Activated CD8-positive, alpha-beta memory T cell treated with anti-CD3 and anti-CD28 coated beads for 48 hours (primary cell): ENCODE results near the gene GABRA6.
"Not testable (repeated sequence)": the region's sequence is repeated elsewhere in the genome, so short reads cannot be mapped to it uniquely, and the experiment has no call there.

Experiments used
- DNase-seq, 3 experiments: peaks; one replicate each; pipeline ENCODE4 v3.0.0-alpha.2; 2020; ENCODE audit warnings: low read depth in 2 of 3, low spot score in 2 of 3

GABRA6 gene

DNA sequence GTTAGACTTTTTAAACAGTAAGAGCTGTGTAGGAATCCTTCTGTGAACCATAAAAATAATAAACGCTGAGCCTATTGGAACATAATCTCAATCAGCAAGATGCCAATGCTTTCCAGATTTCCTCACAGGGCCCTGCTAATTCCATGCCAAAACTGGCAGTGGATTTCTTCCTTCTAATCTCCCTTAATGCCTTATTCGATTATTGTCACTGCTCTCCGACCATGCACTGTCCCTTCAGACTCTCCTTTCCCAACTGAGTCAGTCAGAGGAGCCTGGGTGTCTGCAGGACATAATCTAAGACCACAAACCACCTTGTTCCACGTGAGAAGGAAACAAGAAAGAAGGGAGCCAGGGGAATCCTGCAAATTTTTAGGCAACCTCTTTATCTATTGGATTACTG, at the start of gene GABRA6:
TSS of gene GABRA6 (plus strand) at position 261 of the 400 bp plus-strand sequence. CDS start 269 bp downstream, outside the sequence.
- DNase-seq, result no peak

DNA sequence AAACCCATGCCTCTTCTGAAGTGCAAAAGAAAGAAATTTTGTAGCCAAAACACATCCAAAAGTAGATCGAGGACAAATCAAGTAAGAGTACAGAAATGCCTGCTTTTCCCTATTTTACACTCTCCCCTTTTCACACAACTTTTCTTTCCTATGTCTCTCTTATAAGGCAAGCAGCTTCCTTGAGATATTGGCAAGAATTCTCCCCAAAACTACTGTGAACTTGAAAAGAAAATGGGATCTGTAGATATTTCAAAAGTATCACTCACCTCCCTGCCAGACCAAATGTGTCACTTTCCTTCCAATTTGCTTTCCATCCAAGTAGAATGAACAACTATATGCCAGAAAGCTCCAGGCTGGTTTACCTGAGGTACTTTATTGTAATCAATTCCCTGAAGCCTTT, 47.9 kb upstream of the GABRA6 start:
- DNase-seq, result no peak

DNA sequence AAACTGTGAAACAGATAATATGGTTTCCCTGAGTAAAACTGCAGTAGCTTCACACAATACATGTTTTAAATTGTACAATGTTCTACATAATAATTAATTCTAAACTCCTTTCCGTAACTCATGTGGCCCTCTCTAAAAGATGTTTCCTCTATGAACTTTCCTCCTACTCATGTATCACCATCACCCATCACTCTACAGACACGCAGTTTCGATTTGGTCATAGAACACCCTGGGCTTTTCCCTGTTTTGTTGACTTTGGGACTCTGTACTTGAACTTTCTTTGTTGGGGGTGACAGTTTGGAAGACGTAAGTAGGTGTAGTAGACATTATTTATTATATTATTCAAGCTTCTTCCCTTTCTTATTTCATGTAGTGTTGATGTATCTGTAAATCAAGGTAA, 44.1 kb upstream of the GABRA6 start:
- DNase-seq, result no peak

GRCh38 chr5:161645264-161645663, 40.3 kb upstream of the GABRA6 start:
- no peak for DNase-seq

GRCh38 chr5:161651926-161652325, 33.6 kb upstream of the GABRA6 start:
- not testable (repeated sequence) for DNase-seq

DNA sequence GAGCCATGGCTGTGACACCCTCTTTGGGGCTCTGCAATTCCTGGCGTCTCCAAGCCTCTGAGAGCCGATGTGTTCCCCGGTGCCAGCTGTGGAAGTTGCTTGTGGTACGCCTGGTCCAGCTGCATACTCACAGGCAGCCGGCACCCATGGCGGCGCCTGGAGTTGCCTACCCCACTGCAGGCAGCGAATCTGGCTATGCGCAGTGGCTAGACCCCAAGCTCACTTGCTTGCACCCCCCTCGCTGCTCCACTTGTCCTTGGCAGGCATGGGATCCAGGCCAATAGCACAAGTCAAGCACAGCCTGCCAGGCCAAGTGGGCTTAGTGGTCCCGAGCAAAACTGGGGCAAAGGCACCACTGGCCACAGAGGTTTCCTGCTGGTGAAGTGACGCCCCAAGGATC, 24.7 kb upstream of the GABRA6 start:
- no peak for DNase-seq

GRCh38 chr5:161663431-161663830, 22.1 kb upstream of the GABRA6 start:
- no peak for DNase-seq

- no peak for DNase-seq
Measured at GRCh38 chr5:161676103-161676502, 9.4 kb upstream of the GABRA6 start.

- no peak for DNase-seq
Measured at GRCh38 chr5:161686149-161686548, 628 bp downstream of the GABRA6 start.

- DNase-seq, result no peak
Measured at GRCh38 chr5:161686881-161687280, 1.4 kb downstream of the GABRA6 start.

GRCh38 chr5:161687316-161687715, 1.8 kb downstream of the GABRA6 start:
- DNase-seq, result no peak

DNA sequence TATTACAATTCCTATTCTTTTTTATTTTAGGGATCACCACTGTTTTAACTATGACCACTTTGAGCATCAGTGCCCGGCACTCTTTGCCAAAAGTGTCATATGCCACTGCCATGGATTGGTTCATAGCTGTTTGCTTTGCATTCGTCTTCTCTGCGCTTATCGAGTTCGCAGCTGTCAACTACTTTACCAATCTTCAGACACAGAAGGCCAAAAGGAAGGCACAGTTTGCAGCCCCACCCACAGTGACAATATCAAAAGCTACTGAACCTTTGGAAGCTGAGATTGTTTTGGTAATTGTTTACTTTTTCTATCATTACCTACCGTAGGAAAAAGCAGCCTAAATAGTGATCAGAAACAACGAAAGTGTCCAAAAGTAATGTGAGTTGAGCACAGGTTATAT, 6.4 kb downstream of the GABRA6 start:
- no peak for DNase-seq

- DNase-seq, result no peak
Measured at GRCh38 chr5:161697001-161697400, 11.5 kb downstream of the GABRA6 start.

DNA sequence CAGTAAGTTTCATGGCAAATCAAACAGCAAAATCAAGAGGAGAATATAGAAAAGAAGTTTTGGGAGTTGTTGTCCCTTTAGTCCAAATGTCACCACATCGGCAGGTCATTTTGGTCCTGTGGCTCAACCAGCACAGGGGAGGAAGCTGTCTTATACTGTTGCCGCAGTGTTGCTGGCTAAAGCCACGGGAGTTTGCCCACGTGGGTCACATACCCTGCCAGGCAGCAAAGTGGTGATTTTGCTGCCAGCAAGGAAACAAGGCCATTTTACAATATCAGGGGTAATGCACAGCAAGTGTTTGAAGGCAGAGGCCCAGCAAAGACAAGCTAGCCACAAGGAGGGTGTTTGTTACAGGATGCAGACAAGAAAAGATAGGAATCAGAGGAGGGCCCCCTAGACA, 14.5 kb downstream of the GABRA6 start:
- DNase-seq, result no peak

DNA sequence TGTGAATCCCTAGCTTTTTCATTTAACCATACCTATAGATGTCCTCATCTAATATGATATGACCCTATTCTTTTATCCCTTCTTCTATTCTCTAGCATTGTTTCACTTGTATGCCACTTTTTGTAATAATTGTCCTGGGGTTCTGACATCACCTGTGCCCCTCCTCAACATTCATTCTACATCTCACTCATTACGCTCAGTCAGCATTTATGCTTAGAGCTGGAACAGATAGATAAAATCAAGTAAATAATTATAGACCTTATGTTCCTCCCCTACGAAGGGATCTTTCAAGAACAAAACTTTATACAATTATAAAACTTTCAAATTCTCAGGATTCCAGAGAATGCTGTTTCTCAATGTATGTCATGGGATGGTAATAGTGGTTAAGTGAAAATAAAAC, 18.0 kb downstream of the GABRA6 start:
- no peak for DNase-seq

DNA sequence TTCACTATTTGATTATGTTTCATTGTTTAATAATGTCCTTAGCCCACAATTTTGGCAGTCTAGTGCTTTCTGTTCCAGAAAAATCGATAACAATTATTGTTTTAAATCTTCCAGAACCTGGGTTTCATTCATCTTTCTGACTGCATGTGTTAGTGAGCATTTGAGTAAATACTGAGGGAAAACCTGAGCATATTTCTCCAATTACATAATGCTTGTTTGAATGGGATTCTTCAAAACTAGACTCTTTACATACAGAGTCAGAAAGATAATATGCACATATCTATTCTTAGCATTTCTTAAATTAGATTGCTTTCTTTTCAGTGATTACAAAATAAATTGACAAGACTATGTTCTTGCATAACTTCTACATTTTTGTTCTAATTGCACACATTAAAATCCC, 21.9 kb downstream of the GABRA6 start:
- no peak for DNase-seq

GRCh38 chr5:161709239-161709638, 23.7 kb downstream of the GABRA6 start:
- no peak for DNase-seq

DNA sequence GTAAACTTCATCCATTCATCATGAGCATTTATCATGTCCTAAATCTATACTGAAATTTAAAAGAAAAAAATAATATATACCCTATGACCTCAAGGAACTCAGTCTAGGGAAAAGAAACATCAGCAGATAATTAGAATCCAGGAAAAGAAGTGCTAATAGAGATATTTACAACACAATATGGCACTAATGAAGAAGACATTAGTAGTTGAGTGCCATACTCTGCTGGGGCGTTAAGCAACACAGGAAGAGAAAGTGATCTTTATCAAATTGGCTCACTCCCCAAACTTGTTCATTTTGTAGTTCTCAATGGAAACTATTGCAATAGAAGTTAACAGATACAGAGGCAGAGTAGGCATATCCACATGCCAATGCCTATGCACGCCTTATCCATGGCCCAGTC, 27.5 kb downstream of the GABRA6 start:
- no peak for DNase-seq

DNA sequence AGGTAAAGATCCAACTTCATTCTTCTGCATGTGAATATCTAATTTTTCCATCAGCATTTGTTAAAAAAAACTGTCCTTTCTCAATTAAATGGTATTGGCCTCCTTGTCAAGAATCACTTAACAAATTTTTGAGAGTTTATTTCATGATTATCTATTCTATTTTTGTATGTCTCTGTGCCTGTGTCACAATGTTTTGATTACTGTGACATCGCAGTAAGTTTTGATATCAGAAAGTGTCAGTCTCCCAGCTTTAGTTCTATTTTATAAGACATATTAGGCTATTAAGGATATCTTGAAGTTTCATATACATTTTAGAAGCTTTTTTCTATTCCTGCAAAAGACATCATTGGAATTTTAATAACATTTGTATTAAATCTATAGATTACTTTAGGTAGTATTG, 33.6 kb downstream of the GABRA6 start:
- DNase-seq, result no peak

GRCh38 chr5:161720460-161720859, 34.9 kb downstream of the GABRA6 start:
- no peak for DNase-seq

DNA sequence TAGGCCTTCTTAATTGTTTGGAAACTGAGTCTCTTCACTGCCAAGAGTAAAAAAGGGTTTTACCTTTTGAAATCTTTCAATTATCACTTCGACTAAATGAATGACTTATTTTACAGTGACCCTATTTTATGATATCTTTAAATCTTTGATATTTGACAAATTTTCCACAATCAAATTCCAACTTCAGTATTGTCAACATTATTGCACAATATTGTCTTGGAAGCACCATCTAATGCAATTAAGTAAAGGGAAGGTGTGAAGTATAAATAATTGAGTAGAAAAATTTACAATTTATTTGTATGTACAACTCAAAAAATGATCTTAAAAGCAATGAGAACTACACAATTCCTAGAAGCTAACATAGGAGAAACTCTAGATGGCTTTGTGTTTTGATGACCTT, 49.2 kb downstream of the GABRA6 start:
- no peak for DNase-seq

DNA sequence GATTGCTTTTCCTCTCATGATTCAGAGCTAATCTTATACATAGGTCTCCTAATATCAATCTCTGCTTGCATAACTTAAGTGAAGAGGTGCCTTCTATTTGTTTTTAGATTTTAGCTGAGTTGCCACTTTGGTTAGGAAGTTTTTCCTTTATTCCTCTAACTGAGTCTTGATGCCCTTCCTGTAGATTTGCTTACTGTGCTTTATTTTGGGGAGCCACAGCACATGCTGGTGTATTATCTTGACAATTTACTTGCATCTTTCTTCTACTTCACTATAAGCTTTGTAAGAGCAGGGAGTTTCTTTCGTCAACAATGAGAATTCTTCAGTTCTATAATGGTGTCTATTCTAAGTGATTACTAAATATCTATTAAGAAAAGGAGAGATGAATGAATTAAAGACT, 54.9 kb downstream of the GABRA6 start:
- DNase-seq, result no peak

- DNase-seq, result no peak
Measured at GRCh38 chr5:161744276-161744675, 58.8 kb downstream of the GABRA6 start.

GRCh38 chr5:161745392-161745791, 59.9 kb downstream of the GABRA6 start:
- no peak for DNase-seq
